H1 (cell line): ENCODE results near the gene ZNF697. TPM values are rescaled to one million over a fixed set of nuclear protein-coding genes. Genes with fewer than 3 reads are reported as not detected.

Experiments used
- ASH2L ChIP-seq: fragments of 200-600, 300-600 bp; sonication (generic); IDR thresholded peaks from one replicate; pipeline ENCODE4 v1.7.1; 2017; ENCODE audit warnings: low read length
- ATF2 ChIP-seq: IDR thresholded peaks from 2 replicates; pipeline ENCODE4 v1.6.1; 2012; ENCODE audit warnings: low read length, inconsistent platforms
- CTCF ChIP-seq, 3 experiments: IDR thresholded peaks; 1 replicate in 2 of 3; 2 replicates in 1 of 3; pipeline versions ENCODE4 v1.5.1 to v1.6.1; 2011; ENCODE audit warnings: low read length in 3 of 3, mild to moderate bottlenecking in 3 of 3, inconsistent platforms in 2 of 3, low read depth in 1 of 3, moderate library complexity in 1 of 3; ENCODE audit not compliant: insufficient read depth in 1 of 3; ENCODE audit errors: control extremely low read depth in 1 of 3
- NRF1 ChIP-seq: IDR thresholded peaks from 2 replicates; pipeline ENCODE4 v1.6.1; 2011; ENCODE audit warnings: mild to moderate bottlenecking, low read depth, low read length, improper control_type of control experiment
- RAD21 ChIP-seq, 2 experiments: IDR thresholded peaks in 1 of 2; conservative IDR thresholded peaks in 1 of 2; 2 replicates each; pipeline ENCODE4 v1.6.1; 2011; ENCODE audit warnings: low read depth in 2 of 2, low read length in 2 of 2, improper control_type of control experiment in 1 of 2, inconsistent platforms in 1 of 2, mild to moderate bottlenecking in 1 of 2, moderate library complexity in 1 of 2
- RBBP5 ChIP-seq: IDR thresholded peaks from 2 replicates; pipeline ENCODE4 v1.7.1; 2012; ENCODE audit warnings: low read depth, mild to moderate bottlenecking, inconsistent platforms, low read length, moderate library complexity, borderline replicate concordance
- TEAD4 ChIP-seq: IDR thresholded peaks from 2 replicates; pipeline ENCODE4 v1.6.1; 2012; ENCODE audit warnings: low read depth, low read length, inconsistent platforms, mixed read lengths
- USF2 ChIP-seq: IDR thresholded peaks from 2 replicates; pipeline ENCODE4 v1.6.1; 2011; ENCODE audit warnings: low read length, improper control_type of control experiment
- polyA plus RNA-seq, 7 experiments: library from polyadenylated mRNA; depleted of rRNA in 3 of 7; stranded (reverse) in 5 of 7; unstranded in 2 of 7; fragments of >200 nt in 5 of 7; fragments of 200-250 nt in 2 of 7; gene quantifications; 1 replicate in 5 of 7; 2 replicates in 1 of 7; 4 replicates in 1 of 7; pipeline versions ENCODE4 v1.2.1 to v1.2.3, GENCODE V29; 2011 to 2013; ENCODE audit warnings: missing spikeins in 2 of 7, mixed read lengths in 2 of 7
- total RNA-seq: library from RNA; stranded (reverse); fragmentation: NEBNext Ultra II Directional; extraction: Animal tissue kit (Norgen Biotek cat#: 25700); gene quantifications from 2 replicates; pipeline ENCODE4 v1.2.1, GENCODE V29; 2021

Gene ZNF697
- total and polyA plus RNA-seq, 2 of the 8 experiments (the other 6 are each of a cell fraction or from before 2014, with no cell fraction given), result 5.6 to 18.3 TPM

GRCh38 chr1:119675349-119676345 is 27.6 kb upstream of the ZNF697 start (continued):
- TF ChIP-seq ATF2, result no peak
- no peak for TF ChIP-seq USF2
- peak; percentile 44 to 54 for TF ChIP-seq RAD21 (IDR thresholded peaks at IDR 0.05 in 1 of 2, conservative IDR thresholded peaks at IDR 0.05 in 1 of 2; ENCODE audit: low read depth in 2 of 2, low read length in 2 of 2)
- peak; percentile 37 for TF ChIP-seq ASH2L
- no peak for TF ChIP-seq NRF1
- peak; percentile 36 to 71 (median 48) for TF ChIP-seq CTCF (IDR thresholded peaks at IDR 0.05; ENCODE audit: control extremely low read depth in 1 of 3, insufficient read depth in 1 of 3, low read depth in 1 of 3, low read length in 3 of 3)
- TF ChIP-seq RBBP5, result no peak
- TF ChIP-seq TEAD4, result peak; percentile 35; the same call in 1 of the 2 replicates
